ENCODE measurements around the gene EMP2.

- TF ChIP-seq CTCF (IDR thresholded peaks at IDR 0.05 in 8 of 11, conservative IDR thresholded peaks at IDR 0.05 in 3 of 11), result no peak
- TF ChIP-seq POLR2AphosphoS5 (IDR thresholded peaks at IDR 0.05), result no peak
These were observed 18.0 kb downstream of the EMP2 start for GRCh38 chr16:10562361-10562899.

Data from spleen (tissue), 7 donors.